Measurements from ENCODE around the gene TBC1D4.

- no peak for TF ChIP-seq CTCF (conservative IDR thresholded peaks at IDR 0.05)
- no peak for TF ChIP-seq EZH2 (IDR thresholded peaks at IDR 0.05; ENCODE audit: low read depth)
Measured at GRCh38 chr13:75325711-75326110, 156.3 kb downstream of the TBC1D4 start.
